Astrocyte (in vitro differentiated cells and primary cell): ENCODE measurements around the gene WSCD2. TPM values are rescaled to one million over a fixed set of nuclear protein-coding genes. Genes with fewer than 3 reads are reported as not detected.

Source experiments
- DNase-seq: peaks from one replicate; pipeline ENCODE4 v3.0.0-alpha.2; 2010; ENCODE audit warnings: low read depth
- FAIRE-seq: peaks from 2 replicates; lab custom pipeline; 2011; peaks lifted over from hg19 to GRCh38; lab: Jason Lieb, UNC
- H2AFZ ChIP-seq: 2 replicates; pipeline ENCODE4 v1.6.0; 2012; ENCODE audit warnings: low read depth, low read length, inconsistent platforms
- H3K27ac ChIP-seq: 2 replicates; pipeline ENCODE4 v1.5.1; 2011; ENCODE audit warnings: low read depth, low read length, inconsistent platforms
- H3K27me3 ChIP-seq: 2 replicates; pipeline ENCODE4 v1.6.0; 2011; ENCODE audit warnings: low read length, inconsistent platforms; ENCODE audit not compliant: insufficient read depth
- H3K36me3 ChIP-seq: 2 replicates; pipeline ENCODE4 v1.5.1; 2011; ENCODE audit warnings: low read length, inconsistent platforms; ENCODE audit not compliant: insufficient read depth
- H3K4me1 ChIP-seq: 2 replicates; pipeline ENCODE4 v1.5.1; 2011; ENCODE audit warnings: low read length, inconsistent platforms; ENCODE audit not compliant: insufficient read depth
- H3K4me2 ChIP-seq: 2 replicates; pipeline ENCODE4 v1.6.0; 2012; ENCODE audit warnings: low read length, inconsistent platforms
- H3K4me3 ChIP-seq: 2 replicates; pipeline ENCODE4 v1.5.1; 2011; ENCODE audit warnings: low read depth, mild to moderate bottlenecking, low read length, inconsistent platforms; ENCODE audit not compliant: insufficient read depth
- H3K79me2 ChIP-seq: 2 replicates; pipeline ENCODE4 v1.6.0; 2012; ENCODE audit warnings: mild to moderate bottlenecking, low read length, inconsistent platforms; ENCODE audit not compliant: insufficient read depth
- H3K9ac ChIP-seq: 2 replicates; pipeline ENCODE4 v1.6.0; 2012; ENCODE audit warnings: mild to moderate bottlenecking, low read length, inconsistent platforms
- H3K9me3 ChIP-seq: 2 replicates; pipeline ENCODE4 v1.5.1; 2012; ENCODE audit warnings: low read depth, mild to moderate bottlenecking, low read length, inconsistent platforms; ENCODE audit not compliant: insufficient read depth
- H4K20me1 ChIP-seq: 2 replicates; pipeline ENCODE4 v1.6.0; 2012; ENCODE audit warnings: low read length, inconsistent platforms; ENCODE audit not compliant: insufficient read depth
- H3K27ac Mint-ChIP-seq: one replicate; pipeline ENCODE4 v1.8.0; 2021; ENCODE audit warnings: mild to moderate bottlenecking, mixed read lengths; ENCODE audit not compliant: unreplicated experiment
- H3K27me3 Mint-ChIP-seq: one replicate; pipeline ENCODE4 v1.8.0; 2021; ENCODE audit warnings: low read depth, mixed read lengths; ENCODE audit not compliant: unreplicated experiment
- H3K36me3 Mint-ChIP-seq: one replicate; pipeline ENCODE4 v1.8.0; 2021; ENCODE audit warnings: low read depth, mixed read lengths; ENCODE audit not compliant: unreplicated experiment
- H3K4me1 Mint-ChIP-seq: one replicate; pipeline ENCODE4 v1.8.0; 2021; ENCODE audit warnings: low read depth, mixed read lengths; ENCODE audit not compliant: unreplicated experiment
- H3K4me3 Mint-ChIP-seq: one replicate; pipeline ENCODE4 v1.8.0; 2021; ENCODE audit warnings: mild to moderate bottlenecking, moderate library complexity, mixed read lengths; ENCODE audit not compliant: unreplicated experiment
- H3K9me3 Mint-ChIP-seq: one replicate; pipeline ENCODE4 v1.8.0; 2021; ENCODE audit warnings: mild to moderate bottlenecking, mixed read lengths; ENCODE audit not compliant: unreplicated experiment
- EZH2 ChIP-seq: IDR thresholded peaks from 2 replicates; pipeline ENCODE4 v1.6.1; 2012; ENCODE audit warnings: mild to moderate bottlenecking, low read length, inconsistent platforms; ENCODE audit not compliant: insufficient read depth
- total RNA-seq: library from RNA; stranded (reverse); gene quantifications from 2 replicates; pipeline ENCODE4 v1.2.1, GENCODE V29; 2021
- TF ChIP-seq, protein P1 (sequence below): IDR thresholded peaks from 2 replicates; pipeline ENCODE4 v1.5.1; 2011; ENCODE audit warnings: low read depth, mild to moderate bottlenecking, inconsistent platforms, low read length, moderate library complexity; ENCODE audit not compliant: insufficient read depth

The WSCD2 gene
- total RNA-seq, 1 donor from 2014 or later = 0.11 TPM

DNA sequence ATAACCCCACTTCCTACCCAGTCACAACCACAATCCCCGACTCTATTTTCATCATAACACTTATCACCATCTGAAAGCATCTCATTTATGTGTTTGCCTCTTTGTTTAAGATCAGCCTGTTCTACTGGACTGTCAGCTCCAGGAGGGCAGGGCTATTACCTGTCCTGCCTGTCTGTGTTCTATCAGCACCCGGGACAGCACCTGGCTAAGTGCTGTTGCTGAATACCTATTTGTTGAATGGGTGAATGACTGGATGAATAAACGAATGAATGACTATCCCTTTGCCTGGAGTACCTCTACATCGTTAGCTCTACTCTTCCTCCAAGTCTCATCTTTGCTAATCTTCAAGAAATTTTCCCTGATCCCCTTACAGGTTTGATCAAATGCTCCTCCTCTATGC, 69.0 kb downstream of the WSCD2 start:
- no peak overlapping the region for H3K4me3 Mint-ChIP-seq
- DNase-seq (no peak), FAIRE-seq (no peak)
- H3K27me3 Mint-ChIP-seq = peaks cover 29% of the 10 kb centered on the region
- no peak overlapping the region for H3K4me2 ChIP-seq
- H3K36me3 ChIP-seq = no peaks in the 10 kb centered on the region
- peaks cover 3% of the 10 kb centered on the region for H3K9me3 ChIP-seq
- H3K79me2 ChIP-seq = no peaks in the 10 kb centered on the region
- H3K9ac ChIP-seq = no peak overlapping the region
- H3K27me3 ChIP-seq = no peaks in the 10 kb centered on the region
- no peaks in the 10 kb centered on the region for H4K20me1 ChIP-seq
- no peaks in the 10 kb centered on the region for H3K4me1 ChIP-seq
- H3K36me3 Mint-ChIP-seq = no peaks in the 10 kb centered on the region
- no peak overlapping the region for H2AFZ ChIP-seq
- no peaks in the 10 kb centered on the region for H3K9me3 Mint-ChIP-seq
- no peak overlapping the region for H3K4me3 ChIP-seq
- H3K4me1 Mint-ChIP-seq = no peaks in the 10 kb centered on the region
- TF ChIP-seq, protein P1, sequence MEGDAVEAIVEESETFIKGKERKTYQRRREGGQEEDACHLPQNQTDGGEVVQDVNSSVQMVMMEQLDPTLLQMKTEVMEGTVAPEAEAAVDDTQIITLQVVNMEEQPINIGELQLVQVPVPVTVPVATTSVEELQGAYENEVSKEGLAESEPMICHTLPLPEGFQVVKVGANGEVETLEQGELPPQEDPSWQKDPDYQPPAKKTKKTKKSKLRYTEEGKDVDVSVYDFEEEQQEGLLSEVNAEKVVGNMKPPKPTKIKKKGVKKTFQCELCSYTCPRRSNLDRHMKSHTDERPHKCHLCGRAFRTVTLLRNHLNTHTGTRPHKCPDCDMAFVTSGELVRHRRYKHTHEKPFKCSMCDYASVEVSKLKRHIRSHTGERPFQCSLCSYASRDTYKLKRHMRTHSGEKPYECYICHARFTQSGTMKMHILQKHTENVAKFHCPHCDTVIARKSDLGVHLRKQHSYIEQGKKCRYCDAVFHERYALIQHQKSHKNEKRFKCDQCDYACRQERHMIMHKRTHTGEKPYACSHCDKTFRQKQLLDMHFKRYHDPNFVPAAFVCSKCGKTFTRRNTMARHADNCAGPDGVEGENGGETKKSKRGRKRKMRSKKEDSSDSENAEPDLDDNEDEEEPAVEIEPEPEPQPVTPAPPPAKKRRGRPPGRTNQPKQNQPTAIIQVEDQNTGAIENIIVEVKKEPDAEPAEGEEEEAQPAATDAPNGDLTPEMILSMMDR = no peak
- no peak for TF ChIP-seq EZH2
- no peak overlapping the region for H3K27ac ChIP-seq
- no peak overlapping the region for H3K27ac Mint-ChIP-seq

DNA sequence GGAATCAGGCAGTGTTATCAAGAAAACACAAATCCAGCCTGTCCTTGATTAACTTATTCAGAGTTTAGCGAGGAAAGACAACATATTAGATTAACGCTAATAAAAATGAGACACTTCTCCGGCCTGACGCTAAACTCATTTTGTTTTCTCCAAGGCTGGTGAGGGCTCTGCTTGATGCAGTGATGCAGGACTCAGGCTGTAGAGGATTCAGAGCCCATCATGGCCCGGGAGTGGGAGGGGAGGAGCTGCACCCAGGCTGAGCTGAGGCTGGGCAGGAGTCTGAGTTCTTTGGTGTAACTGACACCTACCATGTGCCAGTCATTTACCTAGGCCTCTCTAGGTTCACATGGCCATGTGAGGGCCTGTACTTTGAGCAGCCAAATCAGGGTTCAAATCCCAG, 70.0 kb downstream of the WSCD2 start:
- H3K36me3 Mint-ChIP-seq = no peaks in the 10 kb centered on the region
- H3K27me3 ChIP-seq = no peaks in the 10 kb centered on the region
- H3K4me3 Mint-ChIP-seq = no peak overlapping the region
- peaks cover 7% of the 10 kb centered on the region for H3K9me3 Mint-ChIP-seq
- H3K27ac ChIP-seq = no peak overlapping the region
- no peak for TF ChIP-seq EZH2
- TF ChIP-seq, protein P1 = no peak
- no peak overlapping the region for H3K4me2 ChIP-seq
- no peaks in the 10 kb centered on the region for H3K79me2 ChIP-seq
- H2AFZ ChIP-seq = no peak overlapping the region
- no peaks in the 10 kb centered on the region for H3K4me1 Mint-ChIP-seq
- DNase-seq = no peak
- H4K20me1 ChIP-seq = no peaks in the 10 kb centered on the region
- FAIRE-seq = no peak
- no peaks in the 10 kb centered on the region for H3K4me1 ChIP-seq
- H3K9me3 ChIP-seq = peaks cover 3% of the 10 kb centered on the region
- no peaks in the 10 kb centered on the region for H3K36me3 ChIP-seq
- H3K27ac Mint-ChIP-seq = peak overlapping the region; percentile 47
- no peak overlapping the region for H3K4me3 ChIP-seq
- peaks cover 31% of the 10 kb centered on the region for H3K27me3 Mint-ChIP-seq
- H3K9ac ChIP-seq = no peak overlapping the region

- Mint-ChIP-seq H3K4me3 (no peak overlapping the region), H3K27me3 (peaks cover 36% of the 10 kb centered on the region), H3K36me3 (no peaks in the 10 kb centered on the region), H3K27ac (no peak overlapping the region), H3K4me1 (no peaks in the 10 kb centered on the region), H3K9me3 (peaks cover 9% of the 10 kb centered on the region)
- no peak for FAIRE-seq
- Histone ChIP-seq H3K4me3 (no peak overlapping the region), H3K9me3 (peaks cover 3% of the 10 kb centered on the region), H3K27me3 (no peaks in the 10 kb centered on the region), H3K79me2 (no peaks in the 10 kb centered on the region), H3K4me1 (no peaks in the 10 kb centered on the region), H2AFZ (no peak overlapping the region), H3K9ac (no peak overlapping the region), H3K4me2 (no peak overlapping the region), H4K20me1 (no peaks in the 10 kb centered on the region), H3K36me3 (no peaks in the 10 kb centered on the region), H3K27ac (no peak overlapping the region)
- DNase-seq = no peak
- TF ChIP-seq EZH2 = no peak
- TF ChIP-seq, protein P1 = no peak
These were observed 72.7 kb downstream of the WSCD2 start for GRCh38 chr12:108201808-108202207.
